ENCODE data around the gene SLC49A3. TPM values are rescaled to one million over a fixed set of nuclear protein-coding genes. Genes with fewer than 3 reads are reported as not detected.

The SLC49A3 gene
- total RNA-seq, 1 donor from 2014 or later: 1.0 TPM

DNA sequence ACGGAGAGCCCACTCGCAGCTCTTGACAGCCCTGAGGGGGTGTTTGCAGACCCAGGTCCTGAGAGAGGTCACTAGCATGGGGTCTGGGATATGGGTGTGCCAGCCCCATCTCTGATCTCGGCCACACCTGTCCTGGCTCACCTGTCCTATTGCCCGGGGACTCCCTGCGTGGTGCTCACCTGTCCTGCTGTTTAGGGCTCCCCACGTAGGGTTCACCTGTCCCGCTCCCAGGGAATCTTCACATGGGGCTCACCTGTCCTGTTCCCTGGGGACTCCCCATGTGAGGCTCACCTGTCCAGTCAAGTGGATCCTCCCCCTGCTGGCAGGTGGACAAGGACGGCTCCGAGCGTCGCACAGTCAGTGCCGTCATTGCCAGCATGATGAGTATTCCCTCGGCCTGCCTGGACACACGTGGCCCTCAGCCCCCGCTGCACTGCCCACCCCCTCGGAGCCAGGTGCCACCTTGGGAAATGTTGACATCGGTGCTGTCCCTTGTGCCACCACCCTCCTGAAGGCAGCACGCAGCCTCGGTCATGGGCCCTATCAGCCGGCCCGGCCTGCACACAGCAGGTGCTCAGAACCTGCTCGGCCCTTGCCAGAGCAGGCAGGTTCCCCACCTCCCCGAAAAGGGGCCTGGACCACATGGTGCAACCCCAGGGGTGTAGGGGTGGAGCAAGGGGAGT, 6.3 kb downstream of the SLC49A3 start:
- intact Hi-C loops (cut with micrococcal nuclease): no loop called here

DNA sequence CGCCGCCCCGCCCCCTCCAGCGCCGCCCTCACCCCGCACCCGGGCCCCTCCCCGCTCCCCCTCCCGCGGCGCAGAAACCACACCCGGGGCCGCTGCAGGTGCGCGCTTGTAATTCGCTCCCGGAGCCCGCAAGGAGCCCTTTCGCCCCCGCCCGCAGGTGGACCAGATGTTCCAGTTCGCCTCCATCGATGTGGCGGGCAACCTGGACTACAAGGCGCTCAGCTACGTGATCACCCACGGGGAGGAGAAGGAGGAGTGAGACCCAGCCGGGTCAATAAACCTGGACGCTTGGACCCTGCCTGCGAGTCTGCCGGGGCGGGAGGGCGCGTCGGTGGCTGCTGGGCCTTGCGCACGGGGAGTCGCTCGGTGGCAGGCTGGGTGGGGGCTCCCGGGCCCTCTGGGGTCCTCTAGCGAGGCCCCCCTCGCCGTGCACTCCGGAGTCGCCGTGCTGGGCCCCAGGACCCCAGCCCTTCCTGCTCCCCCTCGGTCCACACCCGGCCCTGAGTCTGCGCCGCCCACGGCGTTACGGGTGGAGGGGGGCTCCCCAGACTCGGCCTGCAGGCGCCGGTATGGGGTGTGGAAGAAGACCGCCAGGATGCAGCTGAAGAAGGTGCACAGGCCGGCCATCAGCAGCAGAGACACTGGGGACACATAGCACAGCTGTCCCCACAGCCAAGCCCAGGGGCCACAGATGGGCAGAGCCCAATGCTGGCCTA, 7.1 kb downstream of the SLC49A3 start:
- intact Hi-C loops (cut with micrococcal nuclease): no loop called here

DNA sequence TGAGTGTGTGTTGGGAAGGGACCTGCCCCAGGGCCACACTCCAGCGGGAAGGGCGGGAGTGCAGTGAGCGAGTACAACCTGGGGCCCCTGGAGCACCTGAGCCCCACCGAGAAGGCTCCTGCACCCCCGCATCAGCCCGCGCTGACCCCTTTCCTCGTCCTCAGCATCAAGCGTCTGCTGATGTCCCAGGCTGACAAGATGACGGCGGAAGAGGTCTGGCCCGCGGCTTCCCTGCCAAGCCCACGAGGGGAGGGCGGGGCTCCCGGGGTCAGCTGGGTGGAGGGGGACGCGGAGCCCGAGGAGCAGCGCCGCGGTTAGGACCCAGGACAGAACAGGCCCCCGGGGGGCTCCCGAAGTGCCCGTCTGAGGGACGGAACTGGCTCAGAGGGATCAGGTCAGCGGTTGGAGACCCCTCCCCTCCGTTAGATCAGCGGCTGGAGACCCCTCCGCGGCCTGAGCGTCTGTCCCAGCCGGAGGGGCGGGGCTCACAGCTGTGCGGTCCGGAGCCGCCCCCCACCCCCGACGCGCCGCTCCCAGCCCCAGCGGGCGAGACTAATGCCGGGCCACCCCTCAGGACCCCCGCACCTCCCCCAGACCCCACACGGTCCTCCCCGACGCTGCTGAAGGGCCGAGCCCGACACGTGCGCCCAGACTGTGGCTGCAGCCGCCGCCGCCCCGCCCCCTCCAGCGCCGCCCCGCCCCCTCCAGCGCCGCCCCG, 7.9 kb downstream of the SLC49A3 start:
- intact Hi-C loops (cut with micrococcal nuclease): no loop called here

DNA sequence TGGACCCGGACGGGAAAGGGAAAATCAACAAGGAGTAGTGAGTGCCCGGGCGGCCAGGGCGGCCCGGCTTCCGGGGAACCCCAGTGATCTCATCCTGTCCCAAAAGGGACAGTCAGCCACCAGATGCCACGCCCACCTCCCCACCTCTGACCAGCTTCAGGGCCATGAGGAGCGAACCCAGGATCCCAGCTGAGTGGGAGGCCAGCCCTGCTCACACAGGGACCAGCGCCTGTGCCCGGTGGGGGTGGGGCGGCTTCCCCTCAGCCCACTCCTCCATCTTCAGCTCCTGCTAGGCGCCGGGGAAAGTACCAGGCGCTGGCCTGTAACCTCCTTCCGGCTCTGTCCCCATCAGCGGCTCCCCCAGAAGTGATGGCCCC, 8.4 kb downstream of the SLC49A3 start:
- intact Hi-C loops (cut with micrococcal nuclease): no loop called here

DNA sequence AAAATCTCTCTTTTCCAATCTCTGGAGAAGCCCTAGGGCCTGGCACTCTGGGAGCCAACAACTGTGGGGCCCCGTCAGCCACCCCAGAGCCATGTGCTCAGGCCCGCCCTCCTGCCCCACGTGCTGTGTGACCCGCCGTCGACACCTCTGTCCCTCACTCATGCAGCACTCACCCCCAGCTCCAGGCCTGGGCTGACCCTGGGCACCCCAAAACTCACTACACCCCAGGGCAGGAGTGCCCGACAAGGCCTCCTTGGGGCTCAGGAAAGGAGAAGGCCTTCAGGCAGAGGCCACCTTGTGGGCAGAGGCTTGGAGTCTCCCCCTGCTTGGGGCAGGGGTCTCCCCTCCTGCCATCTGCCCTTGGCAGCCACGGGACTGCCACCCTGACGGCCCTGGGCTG, 8.9 kb downstream of the SLC49A3 start:
- intact Hi-C loops (cut with micrococcal nuclease): no loop called here

DNA sequence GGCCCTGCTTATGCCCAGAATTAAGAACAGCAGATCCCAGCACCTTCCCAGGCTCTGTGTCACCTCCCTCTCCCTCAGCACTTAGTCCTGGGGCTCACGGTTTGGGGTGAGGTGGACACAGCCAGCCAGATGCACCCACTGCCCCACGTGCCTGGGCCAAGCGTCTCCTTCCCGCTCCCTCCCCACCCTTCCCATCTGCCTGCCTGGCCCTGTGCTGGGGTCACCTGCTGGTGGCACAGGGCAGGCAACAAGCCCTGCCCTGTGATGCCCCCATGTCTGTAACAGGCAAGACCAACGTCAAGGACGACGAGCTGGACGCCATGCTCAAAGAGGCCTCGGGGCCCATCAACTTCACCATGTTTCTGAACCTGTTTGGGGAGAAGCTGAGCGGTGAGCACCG, 9.3 kb downstream of the SLC49A3 start:
- intact Hi-C loops (cut with micrococcal nuclease): loop anchor here (10.0 kb wide), 1 partner anchor 1855 kb away; the partner anchor contains the start of gene FAM193A

DNA sequence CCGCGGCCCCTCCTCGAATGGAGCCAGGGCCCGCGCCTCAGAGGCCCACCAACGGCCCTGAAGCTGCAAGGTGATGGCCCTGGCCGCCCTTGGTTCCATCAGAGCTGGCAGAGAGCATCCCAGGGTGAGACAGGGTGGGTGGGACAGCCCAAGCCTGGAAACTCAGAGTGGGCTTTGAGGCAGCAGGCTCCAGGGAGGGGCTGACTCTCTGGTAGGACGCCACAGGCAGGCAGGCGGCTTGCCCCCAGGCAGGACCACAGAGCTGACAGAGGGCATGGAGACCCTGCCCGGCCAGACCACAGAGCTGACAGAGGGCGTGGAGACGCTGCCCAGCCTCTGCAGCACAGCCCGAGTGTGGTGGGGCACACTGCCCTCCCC, 9.9 kb downstream of the SLC49A3 start:
- intact Hi-C loops (cut with micrococcal nuclease): loop anchor here (10.0 kb wide), 1 partner anchor 1856 kb away; the partner anchor contains the start of gene FAM193A

DNA sequence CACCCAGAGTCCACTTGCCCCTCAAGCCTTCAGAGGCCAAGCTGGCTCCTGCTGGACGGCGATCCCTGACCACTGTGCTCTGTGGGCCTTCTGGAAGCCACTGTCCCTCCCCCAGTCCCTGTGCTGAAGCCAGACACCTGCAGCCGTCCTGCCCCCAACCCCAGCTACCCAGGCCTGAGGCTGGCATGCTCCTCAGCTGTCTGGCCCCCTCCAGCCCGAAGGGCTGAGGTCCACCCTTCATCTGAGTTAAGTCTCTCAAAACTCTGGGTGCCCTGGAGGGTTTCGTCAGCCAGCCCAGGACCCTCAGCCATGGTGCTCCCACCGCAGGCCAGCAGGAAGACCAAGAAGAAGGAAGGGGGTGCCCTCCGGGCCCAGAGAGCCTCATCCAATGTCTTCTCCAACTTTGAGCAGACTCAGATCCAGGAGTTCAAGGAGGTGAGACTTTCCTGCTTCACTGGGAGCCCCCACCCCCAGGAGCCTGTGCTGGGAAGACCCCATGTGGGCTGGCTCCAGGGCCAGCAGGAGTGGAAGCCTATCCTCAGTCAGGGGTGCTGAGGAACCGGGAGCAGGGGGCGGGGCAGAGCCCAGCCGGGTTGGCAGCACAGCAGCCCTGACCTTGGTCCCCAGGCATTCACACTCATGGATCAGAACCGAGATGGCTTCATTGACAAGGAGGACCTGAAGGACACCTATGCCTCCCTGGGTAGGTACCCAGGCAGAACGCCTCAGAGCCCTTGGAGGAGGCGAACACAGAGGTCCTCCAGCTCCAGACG, 10.4 kb downstream of the SLC49A3 start:
- intact Hi-C loops (cut with micrococcal nuclease): loop anchor here (10.0 kb wide), 1 partner anchor 1856 kb away; the partner anchor contains the start of gene FAM193A

DNA sequence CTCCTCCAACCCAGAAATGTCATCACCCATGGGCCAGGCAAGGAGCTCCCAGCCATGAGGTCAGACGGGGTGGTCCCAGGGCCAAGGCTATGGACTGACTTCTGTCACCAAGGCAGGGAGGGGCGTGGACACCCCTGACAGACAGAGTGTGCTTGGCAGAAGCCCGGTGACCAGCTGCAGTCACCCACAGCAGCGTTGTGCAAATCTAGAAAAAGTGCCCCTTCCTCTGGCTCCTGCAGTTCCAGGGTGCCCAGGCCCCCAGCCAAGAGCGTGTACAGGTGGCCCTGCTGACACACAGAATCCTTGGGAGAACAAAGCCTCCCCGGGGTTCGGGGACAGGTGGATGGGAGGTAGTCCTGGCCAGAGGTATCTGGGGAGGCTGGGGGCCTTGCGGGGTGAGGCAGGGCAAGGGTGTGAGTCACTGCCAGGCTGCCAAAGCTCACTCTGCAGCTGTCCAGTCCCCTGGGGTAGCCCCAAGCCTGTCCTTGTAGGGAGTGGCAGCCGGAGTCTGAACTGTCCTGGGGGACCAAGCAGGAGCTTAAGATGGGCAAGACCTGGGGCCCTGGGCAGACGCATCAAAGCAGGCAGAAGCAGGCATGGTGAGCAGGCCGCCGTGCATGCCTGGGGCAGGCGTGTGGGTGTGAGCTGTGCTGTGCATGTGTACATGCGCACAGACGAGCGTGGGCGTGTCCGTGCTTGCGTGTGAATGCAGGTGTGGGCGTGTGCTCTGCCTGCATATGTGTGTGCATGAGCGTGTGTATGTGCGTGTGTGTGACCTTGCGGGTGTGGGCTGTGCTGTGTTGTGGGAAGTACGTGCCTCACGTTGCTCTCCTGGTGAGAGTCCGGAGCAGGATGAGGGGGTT, 11.3 kb downstream of the SLC49A3 start:
- intact Hi-C loops (cut with micrococcal nuclease): loop anchor here (10.0 kb wide), 1 partner anchor 1857 kb away; the partner anchor contains the start of gene FAM193A

DNA sequence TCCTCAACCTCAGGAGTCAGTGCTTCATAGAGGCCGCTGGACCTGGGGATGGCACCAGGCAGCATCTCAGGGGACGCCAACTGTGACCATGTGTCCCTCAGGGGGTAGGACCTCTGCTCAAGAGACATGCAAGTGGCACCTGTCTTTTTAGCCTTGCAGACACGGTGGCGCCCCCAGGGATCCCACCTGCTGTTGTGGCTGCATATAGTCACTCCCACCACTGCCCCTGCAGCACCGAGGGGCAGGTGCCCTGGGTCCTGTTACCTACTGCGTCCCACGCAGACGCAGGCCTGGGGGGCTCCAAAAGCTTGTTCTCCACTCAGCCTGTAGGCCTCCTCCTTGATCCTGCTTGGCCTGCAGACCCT, 12.1 kb downstream of the SLC49A3 start:
- intact Hi-C loops (cut with micrococcal nuclease): loop anchor here (10.0 kb wide), 1 partner anchor 1858 kb away; the partner anchor contains the start of gene FAM193A

DNA sequence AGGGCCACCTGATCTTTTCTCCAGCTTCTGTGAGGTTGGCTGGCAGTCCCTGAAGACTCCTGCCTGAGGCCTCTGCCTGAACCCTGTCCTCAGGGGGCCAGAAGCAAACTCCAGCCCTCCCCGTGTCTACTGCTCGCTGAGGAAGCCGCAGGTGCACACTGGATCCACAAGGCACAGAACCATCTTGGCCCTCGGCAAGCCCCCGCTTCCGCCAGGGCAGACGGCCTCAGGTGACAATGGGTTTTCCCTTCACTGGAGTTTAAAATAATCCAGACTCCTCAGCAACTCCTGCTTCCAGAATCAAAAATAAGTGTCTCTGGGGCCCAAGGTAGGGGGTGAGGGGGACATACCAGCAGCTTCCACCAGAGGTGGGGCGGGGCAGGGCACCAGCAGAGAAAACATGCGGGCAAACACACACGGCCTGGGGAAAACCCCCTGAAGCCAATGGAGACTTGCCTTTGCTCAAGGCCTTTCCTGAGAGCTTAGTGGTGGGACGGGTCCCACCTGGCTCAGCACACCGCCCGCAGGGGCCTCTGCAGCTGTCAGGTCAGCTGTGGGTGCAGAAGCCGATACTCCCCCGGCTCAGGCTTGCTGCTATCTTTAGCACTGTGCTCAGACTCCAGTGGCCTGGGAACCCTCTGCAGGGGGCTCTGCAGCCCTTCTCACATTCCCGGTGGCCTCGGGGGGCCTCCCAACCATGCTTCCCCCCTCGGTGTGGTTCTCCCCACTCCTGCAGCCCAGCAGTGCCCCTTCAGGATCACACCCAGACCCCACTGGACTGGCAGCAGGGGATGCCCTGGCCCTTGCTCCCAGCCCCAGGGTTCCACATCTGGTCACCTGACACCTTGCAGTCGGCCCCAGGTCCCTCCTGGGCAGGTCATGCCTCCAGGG, 12.7 kb downstream of the SLC49A3 start:
- intact Hi-C loops (cut with micrococcal nuclease): loop anchor here (2.0 to 10.0 kb wide), 2 partner anchors 671 to 1859 kb away; partner anchors contain the start of genes FAM193A and UVSSA

DNA sequence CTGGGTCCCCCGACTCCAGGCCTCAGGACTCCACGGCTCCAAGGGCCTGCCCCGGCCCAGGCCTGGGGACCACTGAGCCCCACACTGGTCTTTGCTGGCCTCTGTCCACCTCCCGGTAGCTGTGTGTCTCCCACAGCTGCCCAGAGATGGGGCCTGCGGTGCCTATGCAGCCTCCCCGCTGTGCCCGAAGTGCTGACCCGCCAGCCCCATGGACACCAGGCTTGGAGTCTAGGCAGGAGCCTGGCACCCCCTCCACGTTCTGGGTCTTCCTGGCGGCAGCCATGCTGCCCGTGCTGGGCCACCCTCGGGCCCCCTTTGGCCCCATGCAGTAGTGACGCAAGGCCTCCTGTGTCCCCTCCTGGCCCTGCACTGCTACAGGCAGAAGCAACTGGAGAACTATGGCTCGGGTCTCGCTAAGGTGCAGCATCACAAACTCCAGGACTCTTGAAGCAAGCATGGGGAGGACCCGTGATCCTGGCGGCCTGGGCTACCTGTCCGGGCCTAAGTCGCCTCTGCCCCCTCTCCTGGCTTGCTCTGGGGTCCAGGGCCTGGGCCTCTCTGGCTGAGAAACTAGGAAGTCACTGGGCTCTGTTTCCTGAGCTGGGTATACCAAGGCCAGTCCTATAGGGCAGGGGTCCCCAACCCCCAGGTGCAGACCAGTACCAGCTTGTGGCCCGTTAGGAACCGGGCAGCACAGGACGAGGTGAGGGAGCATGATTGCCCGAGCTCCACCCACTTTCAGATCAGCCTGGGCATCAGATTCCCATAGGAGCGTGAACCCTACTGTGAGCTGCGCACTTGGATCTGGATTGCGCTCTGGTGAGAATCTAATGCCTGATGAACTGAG, 13.7 kb downstream of the SLC49A3 start:
- intact Hi-C loops (cut with micrococcal nuclease): loop anchor here (2.0 to 10.0 kb wide), 2 partner anchors 672 to 1860 kb away; partner anchors contain the start of genes FAM193A and UVSSA

DNA sequence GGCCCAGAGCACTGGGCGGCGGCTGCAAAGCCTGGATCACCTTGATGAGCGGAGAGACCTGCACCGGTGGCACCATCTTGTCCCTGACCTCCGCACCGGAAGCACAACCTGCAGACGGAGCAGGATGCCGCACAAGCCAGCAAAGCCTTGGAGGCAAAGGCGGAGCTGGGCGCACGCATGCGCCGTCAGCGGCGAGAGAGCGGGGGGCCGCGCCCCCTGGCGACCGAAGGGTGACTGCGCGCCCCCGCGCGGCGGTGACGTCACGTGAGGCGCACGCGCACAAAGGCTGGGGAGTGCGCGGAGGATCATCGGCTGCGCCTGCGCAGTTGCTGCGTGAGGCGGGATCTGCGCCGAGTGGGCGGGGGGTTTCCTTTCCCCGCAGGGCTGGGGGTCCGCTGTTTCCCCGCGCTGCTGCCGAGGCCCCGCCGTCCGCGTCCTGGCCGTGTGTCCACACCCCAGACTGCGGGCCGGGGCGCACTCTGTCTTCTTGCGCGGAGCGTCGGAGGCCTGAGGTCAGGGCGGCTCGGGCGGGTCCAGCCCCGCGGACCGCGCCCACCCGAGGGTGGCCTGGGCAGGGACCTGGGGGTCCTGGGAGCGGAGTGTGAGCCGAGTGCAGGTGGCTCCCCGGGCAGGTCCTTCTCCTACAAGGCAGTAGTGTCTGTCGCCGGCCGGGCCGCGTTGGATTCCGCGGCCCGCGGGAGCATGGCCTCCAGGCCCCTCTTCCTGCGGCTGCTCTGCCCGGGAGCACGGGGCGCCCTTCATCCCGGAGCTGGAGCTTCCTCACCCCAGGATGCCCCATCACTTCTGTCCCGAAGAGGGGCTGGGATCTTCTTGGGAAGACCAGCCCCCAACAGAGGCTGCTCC, 14.5 kb downstream of the SLC49A3 start, which contains the start of the genes ATP5ME and MYL5:
ATP5ME (minus strand) TSS at position 105 of the 864 bp plus-strand sequence; CDS start at position 76, 29 bp downstream.
MYL5 (plus strand) TSS at position 371 of the 864 bp plus-strand sequence. CDS start 3,485 bp downstream, outside the sequence.
- intact Hi-C loops (cut with micrococcal nuclease): loop anchor here (1.0 to 10.0 kb wide), 14 partner anchors 10 to 1860 kb away; partner anchors contain the start of genes DGKQ, FAM193A, PCGF3 and PIGG

DNA sequence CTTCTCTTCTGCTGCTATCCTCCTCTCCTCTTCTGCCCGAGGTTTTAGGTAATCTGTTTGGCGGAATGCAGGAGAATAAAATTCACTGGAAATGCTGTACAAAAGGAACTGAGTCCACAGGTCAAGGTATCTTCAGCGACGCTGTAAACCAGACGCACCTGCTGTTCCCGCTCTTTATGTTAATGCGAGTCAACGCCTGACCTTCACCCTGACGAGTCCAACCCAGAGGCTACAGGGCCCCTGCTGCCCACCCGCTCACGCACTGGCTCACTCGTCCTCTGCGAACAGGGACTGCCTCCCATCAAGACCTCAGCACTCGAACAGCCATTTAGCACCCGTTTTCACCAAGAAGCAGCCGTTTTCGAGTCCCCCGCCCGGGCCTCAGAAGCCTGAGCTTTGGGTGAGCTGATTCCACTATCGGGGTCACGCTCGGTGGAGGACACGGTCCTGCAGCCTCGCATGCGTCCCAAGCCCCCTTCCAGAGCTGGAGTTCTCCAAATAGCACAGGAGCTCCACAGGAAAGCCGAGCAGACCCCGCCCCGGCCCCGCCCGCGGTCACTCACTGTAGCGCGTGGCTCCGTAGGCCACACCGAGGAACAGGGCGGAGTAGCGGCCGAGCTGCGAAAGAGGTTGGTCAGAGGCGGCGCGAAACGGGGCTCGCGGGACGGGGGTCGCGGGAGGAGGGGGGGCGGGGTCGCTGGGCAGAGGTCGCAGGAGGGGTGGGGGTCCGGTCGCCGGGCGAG, 15.4 kb downstream of the SLC49A3 start:
- intact Hi-C loops (cut with micrococcal nuclease): loop anchor here (1.0 to 10.0 kb wide), 14 partner anchors 9 to 1861 kb away; partner anchors contain the start of genes DGKQ, FAM193A, PCGF3 and PIGG

DNA sequence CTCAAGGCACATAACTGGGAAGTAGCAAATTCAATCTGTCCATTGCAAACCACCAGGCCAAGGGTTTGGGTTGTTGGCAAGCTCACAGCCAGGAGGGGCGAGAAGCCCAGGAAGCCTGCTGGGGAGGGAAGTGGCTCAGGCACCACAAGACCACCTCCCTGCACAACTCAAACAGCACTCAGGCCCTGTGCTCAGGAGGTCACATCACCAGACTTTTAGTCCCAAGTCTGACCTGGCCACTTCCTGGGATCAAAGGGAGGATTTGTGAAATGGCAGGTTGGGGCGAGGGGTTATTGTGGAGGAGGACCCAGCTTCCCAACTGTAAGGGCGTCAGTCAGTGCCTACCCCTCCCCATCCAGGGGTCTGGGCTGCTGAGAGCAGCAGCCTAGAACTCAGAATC, 17.2 kb downstream of the SLC49A3 start:
- intact Hi-C loops (cut with micrococcal nuclease): loop anchor here (10.0 kb wide), 1 partner anchor 1863 kb away; the partner anchor contains the start of gene FAM193A

All from T-helper 1 cell treated with Interleukin-12 subunit alpha and Interleukin-12 subunit beta and Interleukin-4 antibody, amounts not matched to agents 30 ng/mL and 1 ng/mL, for 36 hours (primary cell).